GM12878 (cell line): ENCODE results near the gene RAB3IL1. TPM values are rescaled to one million over a fixed set of nuclear protein-coding genes. Genes with fewer than 3 reads are reported as not detected.

Experiments used
- ATAC-seq: fragments of 200-7000 bp; cut with Tn5 transposase; 3 replicates; pipeline ENCODE4 v1.9.1; 2020; ENCODE audit warnings: mild to moderate bottlenecking, moderate library complexity
- BruUV-seq: library from RNA; stranded (reverse); fragments of 400-500 nt; replicated peaks from 2 replicates; lab custom pipeline; 2021; lab: Mats Ljungman, UMichigan
- CTCF ChIA-PET: fragments of 300-600 bp; sonication (Branson Sonifier 250); formaldehyde crosslinking; extraction: SDS; loops from one replicate; lab custom pipeline; 2021; ENCODE audit warnings: inconsistent platforms; lab: Yijun Ruan, JAX
- POLR2A ChIA-PET: fragments of 350-600 bp; formaldehyde crosslinking; extraction: SDS; loops from one replicate; lab custom pipeline; 2021; ENCODE audit warnings: inconsistent platforms; lab: Charles Lee
- RAD21 ChIA-PET: fragments of 300-600 bp; sonication (Branson Sonifier 250); formaldehyde crosslinking; loops from one replicate; lab custom pipeline; 2023; ENCODE audit warnings: antibody characterized with exemption; ENCODE audit not compliant: unreplicated experiment; lab: Charles Lee
- SMC1A ChIA-PET: fragments of 300-600 bp; sonication (Branson Sonifier 250); formaldehyde crosslinking; loops from one replicate; lab custom pipeline; 2023; ENCODE audit not compliant: unreplicated experiment, uncharacterized antibody; lab: Charles Lee
- DNase-seq: peaks from one replicate; pipeline ENCODE4 v3.0.0-alpha.2; 2011; ENCODE audit warnings: low read depth, low spot score
- FAIRE-seq: peaks from 3 replicates; lab custom pipeline; 2011; peaks lifted over from hg19 to GRCh38; lab: Jason Lieb, UNC
- H2AFZ ChIP-seq: 2 replicates; pipeline ENCODE4 v1.6.0; 2011; ENCODE audit warnings: low read depth, low read length, control low read depth; ENCODE audit not compliant: control insufficient read depth
- H3K27ac ChIP-seq: 2 replicates; pipeline ENCODE4 v1.5.1; 2011; ENCODE audit warnings: control low read depth; ENCODE audit not compliant: control insufficient read depth, insufficient read depth
- H3K27me3 ChIP-seq, 2 experiments: replicated peaks in 1 of 2; 2 replicates each; pipeline versions ENCODE4 v1.6.0 to v1.6.1; 2011; ENCODE audit warnings: low read length in 1 of 2; ENCODE audit not compliant: control insufficient read depth in 2 of 2, insufficient read depth in 2 of 2
- H3K36me3 ChIP-seq, 2 experiments: 2 replicates each; pipeline ENCODE4 v1.5.1; 2011; ENCODE audit warnings: low read length in 1 of 2; ENCODE audit not compliant: control insufficient read depth in 2 of 2, insufficient read depth in 2 of 2
- H3K4me1 ChIP-seq: 2 replicates; pipeline ENCODE4 v1.6.1; 2011; ENCODE audit warnings: mild to moderate bottlenecking, low read length, moderate library complexity, mixed read lengths; ENCODE audit not compliant: control insufficient read depth, insufficient read depth
- H3K4me2 ChIP-seq: 2 replicates; pipeline ENCODE4 v1.6.0; 2011; ENCODE audit warnings: control low read depth; ENCODE audit not compliant: control insufficient read depth, insufficient read depth
- H3K4me3 ChIP-seq: fragments of 200-600 bp; sonication (generic); 2 replicates; pipeline ENCODE4 v1.5.1; 2016
- H3K79me2 ChIP-seq: 2 replicates; pipeline ENCODE4 v1.6.0; 2011; ENCODE audit warnings: low read length; ENCODE audit not compliant: control insufficient read depth, insufficient read depth
- H3K9ac ChIP-seq: 2 replicates; pipeline ENCODE4 v1.8.0; 2011; ENCODE audit warnings: low read length, control low read depth, mixed read lengths; ENCODE audit not compliant: control insufficient read depth, insufficient read depth
- H3K9me3 ChIP-seq: replicated peaks from 3 replicates; pipeline ENCODE4 v1.5.1; 2011; ENCODE audit warnings: mild to moderate bottlenecking, low read length; ENCODE audit not compliant: control insufficient read depth, insufficient read depth
- H4K20me1 ChIP-seq: 2 replicates; pipeline ENCODE4 v1.6.0; 2011; ENCODE audit not compliant: control insufficient read depth, insufficient read depth
- FOXM1 ChIP-seq: IDR thresholded peaks from 2 replicates; pipeline ENCODE4 v1.6.1; 2012; ENCODE audit warnings: low read depth, mild to moderate bottlenecking, inconsistent platforms, low read length, moderate library complexity
- IRF4 ChIP-seq: IDR thresholded peaks from 2 replicates; pipeline ENCODE4 v1.6.1; 2011; ENCODE audit warnings: low read depth, low read length
- NR2C1 ChIP-seq: fragments of 450-650 bp; IDR thresholded peaks from 2 replicates; pipeline ENCODE4 v1.6.1; 2017; ENCODE audit warnings: antibody characterized with exemption, mild to moderate bottlenecking, moderate library complexity
- PAX8 ChIP-seq: fragments of 450-650 bp; IDR thresholded peaks from 2 replicates; pipeline ENCODE4 v1.6.1; 2017; ENCODE audit warnings: mild to moderate bottlenecking, moderate library complexity
- PML ChIP-seq: IDR thresholded peaks from 2 replicates; pipeline ENCODE4 v1.6.1; 2012; ENCODE audit warnings: low read length, inconsistent platforms
- WRNIP1 ChIP-seq: IDR thresholded peaks from 2 replicates; pipeline ENCODE4 v1.6.1; 2011; ENCODE audit warnings: low read depth, low read length, improper control_type of control experiment, borderline replicate concordance
- ZNF217 ChIP-seq: fragments of 450-650 bp; IDR thresholded peaks from 2 replicates; pipeline ENCODE4 v1.6.1; 2017; ENCODE audit warnings: antibody characterized with exemption, mild to moderate bottlenecking
- WGBS: methylation state at CpG from one replicate; pipeline ENCODE4 v1.1.6; 2016; ENCODE audit warnings: low lambda C conversion rate; ENCODE audit not compliant: insufficient replicate concordance, insufficient coverage; ENCODE audit errors: missing lambda C conversion rate; 5-methylcytosine and 5-hydroxymethylcytosine counted together
- in situ Hi-C: fragments of 300-500 bp; cut with MboI; formaldehyde crosslinking; loops from 9 replicates; pipeline ENCODE4 v1.14.3; 2018; ENCODE audit warnings: mixed read lengths
- intact Hi-C: fragments of 100-400 bp; cut with micrococcal nuclease; formaldehyde crosslinking; loops from one replicate; pipeline ENCODE4 v1.14.2; 2022; ENCODE audit not compliant: unreplicated experiment
- polyA plus RNA-seq, 11 experiments: library from polyadenylated mRNA; depleted of rRNA in 4 of 11; unstranded in 6 of 11; stranded (reverse) in 5 of 11; fragments of >200 nt; fragmentation: Nextera tagmentation in 4 of 11; fragmentation: Illumina TruSeq in 1 of 11; extraction: Ambion mirVana in 4 of 11; extraction: Trizol in 1 of 11; gene quantifications; 1 replicate in 1 of 11; 2 replicates in 10 of 11; pipeline versions ENCODE4 v1.2.1 to v1.2.3, GENCODE V29; 2011 to 2016; ENCODE audit warnings: inconsistent platforms in 2 of 11, missing spikeins in 2 of 11, low read depth in 1 of 11
- total RNA-seq, 4 experiments: library from RNA; depleted of rRNA in 3 of 4; stranded (reverse); fragments of >200 nt in 3 of 4; fragmentation: Illumina TruSeq in 1 of 4; extraction: Trizol in 1 of 4; gene quantifications; 2 replicates each; pipeline versions ENCODE4 v1.2.1 to v1.2.3, GENCODE V29; 2013 to 2021
- TF ChIP-seq, protein P1 (sequence below): fragments of 450-650 bp; IDR thresholded peaks from 2 replicates; pipeline ENCODE4 v1.6.1; 2017; ENCODE audit warnings: mild to moderate bottlenecking, low read depth, inconsistent platforms; ENCODE audit not compliant: poor library complexity, severe bottlenecking
- TF ChIP-seq, protein P2 (sequence below): fragments of 450-650 bp; IDR thresholded peaks from 2 replicates; pipeline ENCODE4 v1.6.1; 2017; ENCODE audit warnings: low read depth, mild to moderate bottlenecking, moderate library complexity
- TF ChIP-seq, protein P3 (sequence below): IDR thresholded peaks from 2 replicates; pipeline ENCODE4 v1.6.1; 2011; ENCODE audit warnings: low read depth, mild to moderate bottlenecking, low read length, moderate library complexity, borderline replicate concordance; ENCODE audit errors: extremely low read depth

Gene RAB3IL1
- total and polyA plus RNA-seq, 10 of the 15 experiments (the other 5 are each of a cell fraction or from before 2014, with no cell fraction given): 0.04 TPM; not detected in 9

DNA sequence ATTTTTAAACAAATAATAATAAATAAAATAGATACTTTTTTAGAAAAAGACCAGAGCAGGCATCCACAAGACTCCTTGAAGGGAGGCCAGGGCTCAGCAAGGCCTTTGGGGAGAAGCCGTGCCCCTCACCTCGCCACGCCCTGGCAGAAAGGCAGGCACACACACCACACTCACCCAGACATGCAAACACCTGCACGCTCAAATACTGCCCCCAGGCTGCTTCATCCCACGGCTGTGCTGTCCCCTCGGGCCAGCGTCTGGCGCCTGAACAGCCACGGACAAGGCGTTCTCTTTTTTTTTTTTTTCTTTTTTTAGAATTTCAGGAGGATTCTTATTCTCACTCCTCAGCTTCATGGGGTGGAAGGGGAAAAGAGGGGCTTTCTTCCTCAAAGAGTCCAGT lies 27.5 kb downstream of the RAB3IL1 start:
- 95% methylated on average over 10 of the region's 10 CpGs for WGBS
- CTCF ChIA-PET: interaction anchor here (1.8 kb wide), 1 partner anchor 92 kb away, joined by 12 read pairs; no protein-coding TSS in a partner anchor
- peak overlapping the region; percentile 98; the same call in 1 of the 2 replicates for H3K4me2 ChIP-seq
- DNase-seq: no peak
- H2AFZ ChIP-seq: no peak overlapping the region
- H3K79me2 ChIP-seq: no peaks in the 10 kb centered on the region
- POLR2A ChIA-PET: interaction anchor here (0.6 kb wide), 1 partner anchor 209 kb away, joined by 3 read pairs; no protein-coding TSS in a partner anchor
- no peaks in the 10 kb centered on the region for H3K36me3 ChIP-seq
- H3K4me3 ChIP-seq: no peak overlapping the region
- SMC1A ChIA-PET: interaction anchor here (1.4 to 4.8 kb wide), 2 partner anchors 92 to 97 kb away, joined by 4 to 21 read pairs; partner anchors contain the start of genes FEN1 and TMEM258
- no peaks in the 10 kb centered on the region for H4K20me1 ChIP-seq
- TF ChIP-seq, protein P1, sequence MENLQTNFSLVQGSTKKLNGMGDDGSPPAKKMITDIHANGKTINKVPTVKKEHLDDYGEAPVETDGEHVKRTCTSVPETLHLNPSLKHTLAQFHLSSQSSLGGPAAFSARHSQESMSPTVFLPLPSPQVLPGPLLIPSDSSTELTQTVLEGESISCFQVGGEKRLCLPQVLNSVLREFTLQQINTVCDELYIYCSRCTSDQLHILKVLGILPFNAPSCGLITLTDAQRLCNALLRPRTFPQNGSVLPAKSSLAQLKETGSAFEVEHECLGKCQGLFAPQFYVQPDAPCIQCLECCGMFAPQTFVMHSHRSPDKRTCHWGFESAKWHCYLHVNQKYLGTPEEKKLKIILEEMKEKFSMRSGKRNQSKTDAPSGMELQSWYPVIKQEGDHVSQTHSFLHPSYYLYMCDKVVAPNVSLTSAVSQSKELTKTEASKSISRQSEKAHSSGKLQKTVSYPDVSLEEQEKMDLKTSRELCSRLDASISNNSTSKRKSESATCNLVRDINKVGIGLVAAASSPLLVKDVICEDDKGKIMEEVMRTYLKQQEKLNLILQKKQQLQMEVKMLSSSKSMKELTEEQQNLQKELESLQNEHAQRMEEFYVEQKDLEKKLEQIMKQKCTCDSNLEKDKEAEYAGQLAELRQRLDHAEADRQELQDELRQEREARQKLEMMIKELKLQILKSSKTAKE: no peak
- TF ChIP-seq, protein P2, sequence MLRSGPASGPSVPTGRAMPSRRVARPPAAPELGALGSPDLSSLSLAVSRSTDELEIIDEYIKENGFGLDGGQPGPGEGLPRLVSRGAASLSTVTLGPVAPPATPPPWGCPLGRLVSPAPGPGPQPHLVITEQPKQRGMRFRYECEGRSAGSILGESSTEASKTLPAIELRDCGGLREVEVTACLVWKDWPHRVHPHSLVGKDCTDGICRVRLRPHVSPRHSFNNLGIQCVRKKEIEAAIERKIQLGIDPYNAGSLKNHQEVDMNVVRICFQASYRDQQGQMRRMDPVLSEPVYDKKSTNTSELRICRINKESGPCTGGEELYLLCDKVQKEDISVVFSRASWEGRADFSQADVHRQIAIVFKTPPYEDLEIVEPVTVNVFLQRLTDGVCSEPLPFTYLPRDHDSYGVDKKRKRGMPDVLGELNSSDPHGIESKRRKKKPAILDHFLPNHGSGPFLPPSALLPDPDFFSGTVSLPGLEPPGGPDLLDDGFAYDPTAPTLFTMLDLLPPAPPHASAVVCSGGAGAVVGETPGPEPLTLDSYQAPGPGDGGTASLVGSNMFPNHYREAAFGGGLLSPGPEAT: no peak
- no peak for TF ChIP-seq PML
- no peak for TF ChIP-seq NR2C1
- TF ChIP-seq WRNIP1: no peak
- TF ChIP-seq, protein P3, sequence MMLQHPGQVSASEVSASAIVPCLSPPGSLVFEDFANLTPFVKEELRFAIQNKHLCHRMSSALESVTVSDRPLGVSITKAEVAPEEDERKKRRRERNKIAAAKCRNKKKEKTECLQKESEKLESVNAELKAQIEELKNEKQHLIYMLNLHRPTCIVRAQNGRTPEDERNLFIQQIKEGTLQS: no peak
- TF ChIP-seq PAX8: no peak
- TF ChIP-seq ZNF217: no peak
- TF ChIP-seq IRF4: no peak
- no peak for TF ChIP-seq FOXM1
- H3K9ac ChIP-seq: no peak overlapping the region
- H3K27ac ChIP-seq: no peak overlapping the region
- no TSS peak for BruUV-seq
- peaks cover 7% of the 10 kb centered on the region for H3K4me1 ChIP-seq
- in situ Hi-C loops (no loop called here), intact Hi-C loops (no loop called here)
- FAIRE-seq: no peak
- ATAC-seq: no peak
- H3K9me3 ChIP-seq: no peaks in the 10 kb centered on the region; the same call in 2 of the 3 replicates
- H3K27me3 ChIP-seq: no peaks in the 10 kb centered on the region
- RAD21 ChIA-PET: interaction anchor here (2.4 kb wide), 1 partner anchor 92 kb away, joined by 10 read pairs; no protein-coding TSS in a partner anchor
